SK-N-SH (cell line): Measurements from ENCODE around the gene TRPM2. TPM values are rescaled to one million over a fixed set of nuclear protein-coding genes. Genes with fewer than 3 reads are reported as not detected.

Source experiments
- CTCF ChIA-PET: fragments of 300-600, 350-600 bp; formaldehyde crosslinking; extraction: SDS; loops from one replicate; lab custom pipeline; 2021; lab: Yijun Ruan, JAX
- POLR2A ChIA-PET: fragments of 350-600 bp; sonication (Branson Sonifier 250); formaldehyde crosslinking; extraction: SDS; loops from one replicate; lab custom pipeline; 2020; ENCODE audit warnings: antibody characterized with exemption, inconsistent platforms; lab: Yijun Ruan, JAX
- DNase-seq: peaks from one replicate; pipeline ENCODE4 v3.0.0; 2012
- H2AFZ ChIP-seq: fragments of 200-600 bp; sonication (generic); 2 replicates; pipeline ENCODE4 v1.8.1; 2016; ENCODE audit warnings: antibody characterized with exemption, mild to moderate bottlenecking, low read depth
- H3F3A ChIP-seq: fragments of 200-600 bp; sonication (generic); replicated peaks from 2 replicates; pipeline ENCODE3; 2016; ENCODE audit warnings: antibody characterized with exemption, mild to moderate bottlenecking; ENCODE audit not compliant: insufficient read depth
- H3K27ac ChIP-seq, 2 experiments: fragments of 200-500 bp in 1 of 2; fragments of 200-600 bp in 1 of 2; sonication (Bioruptor generic) in 1 of 2; sonication (generic), shearing (Covaris generic) in 1 of 2; 2 replicates each; pipeline versions ENCODE4 v1.5.1 to v1.6.1; 2014 to 2016; ENCODE audit warnings: low read depth in 2 of 2, inconsistent platforms in 1 of 2, low read length in 1 of 2, mild to moderate bottlenecking in 1 of 2, mixed read lengths in 1 of 2
- H3K27me3 ChIP-seq: fragments of 200-600 bp; sonication (generic), shearing (Covaris generic); 2 replicates; pipeline ENCODE4 v1.6.1; 2016; ENCODE audit warnings: mixed run types; ENCODE audit not compliant: insufficient read depth
- H3K36me3 ChIP-seq, 2 experiments: fragments of 200-500 bp in 1 of 2; fragments of 200-600 bp in 1 of 2; sonication (Bioruptor generic) in 1 of 2; sonication (generic) in 1 of 2; replicated peaks in 1 of 2; 2 replicates each; pipeline versions ENCODE3 to v1.5.1; 2014 to 2016; ENCODE audit warnings: low read length in 1 of 2, mild to moderate bottlenecking in 1 of 2; ENCODE audit not compliant: insufficient read depth in 2 of 2, control insufficient read depth in 1 of 2
- H3K4me1 ChIP-seq, 2 experiments: fragments of 200-500 bp in 1 of 2; fragments of 200-600 bp in 1 of 2; sonication (Bioruptor generic) in 1 of 2; sonication (generic), shearing (Covaris generic) in 1 of 2; 2 replicates each; pipeline versions ENCODE4 v1.5.1 to v1.6.1; 2014 to 2016; ENCODE audit warnings: low read depth in 1 of 2, low read length in 1 of 2, mixed run types in 1 of 2; ENCODE audit not compliant: insufficient read depth in 2 of 2, control insufficient read depth in 1 of 2
- H3K4me2 ChIP-seq: fragments of 200-600 bp; sonication (generic), shearing (Covaris generic); 2 replicates; pipeline ENCODE4 v1.6.1; 2017; ENCODE audit warnings: mixed run types
- H3K4me3 ChIP-seq, 2 experiments: fragments of 200-500 bp in 1 of 2; fragments of 200-600 bp in 1 of 2; sonication (Bioruptor generic) in 1 of 2; sonication (generic), shearing (Covaris generic) in 1 of 2; 2 replicates each; pipeline versions ENCODE4 v1.5.1 to v1.8.1; 2014 to 2016; ENCODE audit warnings: low read depth in 2 of 2, inconsistent platforms in 1 of 2, low read length in 1 of 2, mild to moderate bottlenecking in 1 of 2, mixed read lengths in 1 of 2, moderate library complexity in 1 of 2
- H3K79me2 ChIP-seq: fragments of 200-600 bp; sonication (generic); 2 replicates; pipeline ENCODE4 v1.8.1; 2017; ENCODE audit warnings: mild to moderate bottlenecking; ENCODE audit not compliant: insufficient read depth
- H3K9ac ChIP-seq: fragments of 200-600 bp; sonication (generic); 2 replicates; pipeline ENCODE4 v1.6.1; 2017; ENCODE audit warnings: mixed run types
- H3K9me2 ChIP-seq: fragments of 200-600 bp; sonication (generic); 2 replicates; pipeline ENCODE4 v1.6.1; 2017; ENCODE audit warnings: mixed run types
- H3K9me3 ChIP-seq: fragments of 200-600 bp; sonication (generic); 2 replicates; pipeline ENCODE4 v1.6.1; 2017; ENCODE audit warnings: mixed run types, mild to moderate bottlenecking, moderate library complexity
- H4K20me1 ChIP-seq: fragments of 200-600 bp; sonication (generic); 2 replicates; pipeline ENCODE4 v1.6.1; 2017; ENCODE audit warnings: mild to moderate bottlenecking, mixed run types; ENCODE audit not compliant: insufficient read depth
- CHD2 ChIP-seq: fragments of 150-350 bp; IDR thresholded peaks from 2 replicates; pipeline ENCODE4 v1.6.1; 2018; ENCODE audit warnings: low read length; ENCODE audit not compliant: partially characterized antibody
- EP300 ChIP-seq, 2 experiments: IDR thresholded peaks; 2 replicates each; pipeline versions ENCODE4 v1.4.0 to v1.6.1; 2012; ENCODE audit warnings: borderline replicate concordance in 1 of 2, low read depth in 1 of 2, low read length in 1 of 2
- EZH2phosphoT487 ChIP-seq: fragments of 200-600 bp; sonication (generic); IDR thresholded peaks from 2 replicates; pipeline ENCODE4 v1.6.1; 2017; ENCODE audit warnings: low read depth, mixed run types, mild to moderate bottlenecking, antibody characterized with exemption, moderate library complexity, borderline replicate concordance
- JUND ChIP-seq: IDR thresholded peaks from 2 replicates; pipeline ENCODE4 v1.4.0; 2012
- MXI1 ChIP-seq: IDR thresholded peaks from 2 replicates; pipeline ENCODE4 v1.6.1; 2012; ENCODE audit warnings: mild to moderate bottlenecking, low read depth, low read length, improper control_type of control experiment
- NRF1 ChIP-seq: IDR thresholded peaks from 2 replicates; pipeline ENCODE4 v1.6.1; 2012; ENCODE audit warnings: low read depth, mild to moderate bottlenecking, low read length
- POLR2AphosphoS5 ChIP-seq: IDR thresholded peaks from 2 replicates; pipeline ENCODE4 v1.6.1; 2012; ENCODE audit warnings: low read depth, low read length
- RAD21 ChIP-seq: IDR thresholded peaks from 2 replicates; pipeline ENCODE4 v1.6.1; 2012; ENCODE audit warnings: mild to moderate bottlenecking, low read length
- REST ChIP-seq: IDR thresholded peaks from 2 replicates; pipeline ENCODE4 v1.6.1; 2012; ENCODE audit warnings: mild to moderate bottlenecking, low read depth, low read length, moderate library complexity
- SMC3 ChIP-seq: IDR thresholded peaks from 2 replicates; pipeline ENCODE4 v1.6.1; 2012; ENCODE audit warnings: low read depth, low read length, improper control_type of control experiment
- TEAD4 ChIP-seq: IDR thresholded peaks from 2 replicates; pipeline ENCODE4 v1.4.0; 2012; ENCODE audit warnings: mild to moderate bottlenecking, borderline replicate concordance; ENCODE audit not compliant: insufficient read depth
- USF2 ChIP-seq: fragments of 150-350 bp; IDR thresholded peaks from 2 replicates; pipeline ENCODE4 v1.6.1; 2017; ENCODE audit warnings: antibody characterized with exemption, low read length, low read depth, borderline replicate concordance
- YY1 ChIP-seq: IDR thresholded peaks from 2 replicates; pipeline ENCODE4 v1.4.0; 2012; ENCODE audit warnings: low read depth, mild to moderate bottlenecking
- WGBS: methylation state at CpG from one replicate; pipeline ENCODE4 v1.1.6; 2017; ENCODE audit warnings: low lambda C conversion rate; 5-methylcytosine and 5-hydroxymethylcytosine counted together
- polyA plus RNA-seq, 3 experiments: library from polyadenylated mRNA; depleted of rRNA; stranded (reverse); fragments of >200 nt; gene quantifications; 2 replicates each; pipeline ENCODE4 v1.2.3, GENCODE V29; 2012

TRPM2 gene
- polyA plus RNA-seq, 1 of the 3 experiments (the other 2 are of a cell fraction), result not detected

- H3K9me2 ChIP-seq, result no peaks in the 10 kb centered on the region
- ChIA-PET POLR2A (no interaction called here), CTCF (interaction anchor here (2.0 kb wide), 1 partner anchor 12 kb away, joined by 6 read pairs; no protein-coding TSS in a partner anchor)
- H3K9me3 ChIP-seq, result no peaks in the 10 kb centered on the region
- H3K9ac ChIP-seq, result no peak overlapping the region
- no peaks in the 10 kb centered on the region for H3K36me3 ChIP-seq
- H2AFZ ChIP-seq, result no peak overlapping the region
- no peaks in the 10 kb centered on the region for H4K20me1 ChIP-seq
- no peaks in the 10 kb centered on the region for H3K79me2 ChIP-seq
- no peaks in the 10 kb centered on the region for H3F3A ChIP-seq
- H3K27me3 ChIP-seq, result peaks cover 93% of the 10 kb centered on the region
- no peak for DNase-seq
- no peak overlapping the region for H3K4me2 ChIP-seq
- H3K4me1 ChIP-seq, result peaks cover 0 to 2% of the 10 kb centered on the region in 2 experiments; a peak in 1 of 4 replicates
- TF ChIP-seq REST, result no peak
- TF ChIP-seq TEAD4, result no peak
- no peak for TF ChIP-seq JUND
- no peak for TF ChIP-seq CHD2
- no peak for TF ChIP-seq USF2
- TF ChIP-seq YY1, result no peak
- TF ChIP-seq RAD21, result no peak
- no peak for TF ChIP-seq POLR2AphosphoS5
- 44% methylated on average over 10 of the region's 10 CpGs for WGBS
- no peak overlapping the region for H3K4me3 ChIP-seq
- H3K27ac ChIP-seq, result no peak overlapping the region
These were observed 21.8 kb downstream of the TRPM2 start for GRCh38 chr21:44375281-44375651.

- WGBS, result 27% methylated on average over 19 of the region's 19 CpGs
- Histone ChIP-seq H3K79me2 (no peaks in the 10 kb centered on the region), H3K4me3 (no peak overlapping the region), H3K9me2 (no peaks in the 10 kb centered on the region), H4K20me1 (no peaks in the 10 kb centered on the region), H3K27me3 (peaks cover 93% of the 10 kb centered on the region), H3K4me1 (no peaks in the 10 kb centered on the region; a peak in 1 of 4 replicates), H3F3A (no peaks in the 10 kb centered on the region), H3K9me3 (no peaks in the 10 kb centered on the region), H3K4me2 (no peak overlapping the region), H3K36me3 (no peaks in the 10 kb centered on the region), H3K9ac (no peak overlapping the region), H3K27ac (no peak overlapping the region), H2AFZ (no peak overlapping the region)
- POLR2A ChIA-PET, result no interaction called here
- CTCF ChIA-PET, result interaction anchor here (1.4 to 2.0 kb wide), 3 partner anchors 12 to 79 kb away, joined by 3 to 6 read pairs (median 4); no protein-coding TSS in a partner anchor
- TF ChIP-seq JUND (no peak), EP300 (IDR thresholded peaks at IDR 0.05; ENCODE audit: borderline replicate concordance in 1 of 2, low read depth in 1 of 2, low read length in 1 of 2) (no peak), NRF1 (no peak), SMC3 (no peak), EZH2phosphoT487 (no peak), MXI1 (no peak)
- DNase-seq, result no peak
These were observed 22.4 kb downstream of the TRPM2 start for GRCh38 chr21:44375761-44376241.
